ENCODE results near the gene LEMD1. TPM values are rescaled to one million over a fixed set of nuclear protein-coding genes. Genes with fewer than 3 reads are reported as not detected.
"Not testable (repeated sequence)": the region's sequence is repeated elsewhere in the genome, so short reads cannot be mapped to it uniquely, and the experiment has no call there.

LEMD1 gene
- total RNA-seq, 2 donors from 2014 or later: not detected

GRCh38 chr1:205430696-205431305, 8.9 kb upstream of the LEMD1 start:
- DNase-seq (peak; percentile 22 to 46 (median 28)), ATAC-seq (peak; percentile 79)
- peak overlapping the region; percentile 85 for H3K4me3 Mint-ChIP-seq
- H3K36me3 Mint-ChIP-seq (ENCODE audit: low read depth): peaks cover 5% of the 10 kb centered on the region
- H3K9me3 ChIP-seq (ENCODE audit: control insufficient read depth, low read length, poor library complexity, severe bottlenecking): no peaks in the 10 kb centered on the region
- peaks cover 56% of the 10 kb centered on the region for H3K27me3 Mint-ChIP-seq
- H3K27ac Mint-ChIP-seq: peak overlapping the region; percentile 29
- H3K4me1 Mint-ChIP-seq: peaks cover 21% of the 10 kb centered on the region

GRCh38 chr1:205429762-205430695, 8.2 kb upstream of the LEMD1 start:
- Mint-ChIP-seq H3K4me3 (peak overlapping the region; percentile 85), H3K4me1 (peaks cover 21% of the 10 kb centered on the region), H3K36me3 (ENCODE audit: low read depth) (peaks cover 5% of the 10 kb centered on the region), H3K27me3 (peaks cover 54% of the 10 kb centered on the region), H3K27ac (peak overlapping the region; percentile 29)
- ATAC-seq (no peak), DNase-seq (no peak)
- no peaks in the 10 kb centered on the region for H3K9me3 ChIP-seq (ENCODE audit: control insufficient read depth, low read length, poor library complexity, severe bottlenecking)

GRCh38 chr1:205424901-205425600, 3.2 kb upstream of the LEMD1 start:
- peaks cover 10% of the 10 kb centered on the region for H3K36me3 Mint-ChIP-seq (ENCODE audit: low read depth)
- peaks cover 69% of the 10 kb centered on the region for H3K27me3 Mint-ChIP-seq
- H3K4me3 Mint-ChIP-seq: no peak overlapping the region
- peaks cover 12% of the 10 kb centered on the region for H3K4me1 Mint-ChIP-seq
- DNase-seq: no peak
- H3K9me3 ChIP-seq (ENCODE audit: control insufficient read depth, low read length, poor library complexity, severe bottlenecking): no peaks in the 10 kb centered on the region
- ATAC-seq: no peak
- no peak overlapping the region for H3K27ac Mint-ChIP-seq

- Mint-ChIP-seq H3K4me1 (peaks cover 12% of the 10 kb centered on the region), H3K27ac (no peak overlapping the region), H3K4me3 (no peak overlapping the region), H3K36me3 (ENCODE audit: low read depth) (peaks cover 10% of the 10 kb centered on the region), H3K27me3 (peaks cover 69% of the 10 kb centered on the region)
- H3K9me3 ChIP-seq (ENCODE audit: control insufficient read depth, low read length, poor library complexity, severe bottlenecking): no peaks in the 10 kb centered on the region
- DNase-seq (no peak), ATAC-seq (no peak)
Measured at GRCh38 chr1:205423814-205424399, 2.1 kb upstream of the LEMD1 start.

- peaks cover 10% of the 10 kb centered on the region for H3K36me3 Mint-ChIP-seq (ENCODE audit: low read depth)
- peaks cover 62% of the 10 kb centered on the region for H3K27me3 Mint-ChIP-seq
- H3K27ac Mint-ChIP-seq: no peak overlapping the region
- peaks cover 9% of the 10 kb centered on the region for H3K4me1 Mint-ChIP-seq
- ATAC-seq (no peak), DNase-seq (no peak)
- H3K9me3 ChIP-seq (ENCODE audit: control insufficient read depth, low read length, poor library complexity, severe bottlenecking): no peaks in the 10 kb centered on the region
- H3K4me3 Mint-ChIP-seq: no peak overlapping the region
Measured at GRCh38 chr1:205422993-205423642, 1.3 kb upstream of the LEMD1 start.

GRCh38 chr1:205420938-205421337, 918 bp downstream of the LEMD1 start:
- H3K27ac Mint-ChIP-seq: no peak overlapping the region
- no peaks in the 10 kb centered on the region for H3K9me3 ChIP-seq (ENCODE audit: control insufficient read depth, low read length, poor library complexity, severe bottlenecking)
- ATAC-seq: no peak
- peaks cover 48% of the 10 kb centered on the region for H3K27me3 Mint-ChIP-seq
- H3K4me3 Mint-ChIP-seq: no peak overlapping the region
- H3K36me3 Mint-ChIP-seq (ENCODE audit: low read depth): peaks cover 5% of the 10 kb centered on the region
- DNase-seq: no peak
- H3K4me1 Mint-ChIP-seq: peaks cover 2% of the 10 kb centered on the region

- Mint-ChIP-seq H3K36me3 (ENCODE audit: low read depth) (peaks cover 8% of the 10 kb centered on the region), H3K27ac (no peak overlapping the region), H3K27me3 (peaks cover 35% of the 10 kb centered on the region), H3K4me3 (no peak overlapping the region), H3K4me1 (peaks cover 9% of the 10 kb centered on the region)
- no peaks in the 10 kb centered on the region for H3K9me3 ChIP-seq (ENCODE audit: control insufficient read depth, low read length, poor library complexity, severe bottlenecking)
- ATAC-seq: no peak
- DNase-seq: no peak
Measured at GRCh38 chr1:205417870-205418635, 3.8 kb downstream of the LEMD1 start.

- no peaks in the 10 kb centered on the region for H3K9me3 ChIP-seq (ENCODE audit: control insufficient read depth, low read length, poor library complexity, severe bottlenecking)
- no peak overlapping the region for H3K27ac Mint-ChIP-seq
- H3K4me1 Mint-ChIP-seq: peaks cover 9% of the 10 kb centered on the region
- DNase-seq (no peak), ATAC-seq (no peak)
- no peak overlapping the region for H3K4me3 Mint-ChIP-seq
- peaks cover 20% of the 10 kb centered on the region for H3K27me3 Mint-ChIP-seq
- peaks cover 5% of the 10 kb centered on the region for H3K36me3 Mint-ChIP-seq (ENCODE audit: low read depth)
Measured at GRCh38 chr1:205416322-205416721, 5.5 kb downstream of the LEMD1 start.

GRCh38 chr1:205410581-205411298, 11.1 kb downstream of the LEMD1 start:
- H3K4me3 Mint-ChIP-seq: no peak overlapping the region
- DNase-seq: no peak
- no peak for ATAC-seq
- H3K27ac Mint-ChIP-seq: no peak overlapping the region
- peaks cover 18% of the 10 kb centered on the region for H3K4me1 Mint-ChIP-seq
- peaks cover 16% of the 10 kb centered on the region for H3K27me3 Mint-ChIP-seq
- peaks cover 5% of the 10 kb centered on the region for H3K36me3 Mint-ChIP-seq (ENCODE audit: low read depth)
- no peaks in the 10 kb centered on the region for H3K9me3 ChIP-seq (ENCODE audit: control insufficient read depth, low read length, poor library complexity, severe bottlenecking)

- H3K27me3 Mint-ChIP-seq: peaks cover 8% of the 10 kb centered on the region
- H3K9me3 ChIP-seq (ENCODE audit: control insufficient read depth, low read length, poor library complexity, severe bottlenecking): no peaks in the 10 kb centered on the region
- ATAC-seq: no peak
- DNase-seq: no peak
- H3K4me3 Mint-ChIP-seq: no peak overlapping the region
- H3K36me3 Mint-ChIP-seq (ENCODE audit: low read depth): peaks cover 5% of the 10 kb centered on the region
- H3K4me1 Mint-ChIP-seq: peaks cover 11% of the 10 kb centered on the region
- no peak overlapping the region for H3K27ac Mint-ChIP-seq
Measured at GRCh38 chr1:205407970-205408369, 13.9 kb downstream of the LEMD1 start.

- not testable (repeated sequence) for H3K36me3 Mint-ChIP-seq (ENCODE audit: low read depth); DNase-seq; H3K27ac Mint-ChIP-seq; H3K27me3 Mint-ChIP-seq; ATAC-seq; H3K4me1 Mint-ChIP-seq; H3K9me3 ChIP-seq (ENCODE audit: control insufficient read depth, low read length, poor library complexity, severe bottlenecking)
- peak overlapping the region; percentile 58 for H3K4me3 Mint-ChIP-seq
Measured at GRCh38 chr1:205406252-205406651, 15.6 kb downstream of the LEMD1 start.
